ENCODE measurements around the gene ARL4C.

Gene ARL4C

DNA sequence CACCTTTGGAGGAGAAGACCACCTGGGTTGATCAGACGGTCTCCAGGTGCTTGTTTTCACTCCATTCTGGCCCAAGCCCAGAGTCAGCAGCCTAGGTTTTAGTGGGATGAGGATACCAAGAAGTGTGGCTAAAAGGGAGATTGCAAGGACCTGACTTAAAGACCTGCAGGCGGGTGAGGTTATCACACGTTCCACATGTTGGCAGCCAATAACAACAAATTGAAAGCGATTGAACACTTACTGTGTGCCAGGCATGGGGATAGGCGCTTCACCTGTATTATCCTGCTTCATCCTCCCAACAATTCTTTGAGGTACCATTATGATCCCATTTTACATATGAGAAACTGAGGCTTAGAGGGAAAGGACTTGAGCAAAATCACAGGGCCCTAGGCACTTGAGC, 5.0 kb downstream of the ARL4C start:
- no peak for TF ChIP-seq CTCF (conservative IDR thresholded peaks at IDR 0.05; ENCODE audit: low read depth, low read length)
- no peak overlapping the region for H3K4me3 ChIP-seq (ENCODE audit: low read length)
- DNase-seq (ENCODE audit: low read depth) = no peak

DNA sequence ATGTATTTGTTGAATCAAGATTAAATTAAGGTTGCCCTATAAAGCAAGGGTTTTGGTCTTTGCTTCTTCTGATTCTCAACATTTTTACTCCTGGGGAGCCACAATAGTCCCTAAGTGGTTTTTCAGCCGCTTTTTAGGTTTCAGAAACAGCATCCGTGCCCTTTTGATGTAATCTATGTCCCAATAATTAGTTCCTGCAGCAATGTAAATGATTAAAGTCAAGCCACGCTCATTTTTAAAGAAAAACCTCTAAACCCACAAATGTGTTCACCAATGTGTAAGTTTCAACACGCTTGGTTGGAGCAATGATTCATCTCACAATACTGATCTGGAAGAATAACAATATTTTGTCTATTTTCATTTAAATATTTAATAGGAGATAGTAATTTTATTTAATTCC, 5.6 kb downstream of the ARL4C start:
- H3K4me3 ChIP-seq (ENCODE audit: low read length) = no peak overlapping the region
- no peak for DNase-seq (ENCODE audit: low read depth)
- TF ChIP-seq CTCF (conservative IDR thresholded peaks at IDR 0.05; ENCODE audit: low read depth, low read length) = no peak

DNA sequence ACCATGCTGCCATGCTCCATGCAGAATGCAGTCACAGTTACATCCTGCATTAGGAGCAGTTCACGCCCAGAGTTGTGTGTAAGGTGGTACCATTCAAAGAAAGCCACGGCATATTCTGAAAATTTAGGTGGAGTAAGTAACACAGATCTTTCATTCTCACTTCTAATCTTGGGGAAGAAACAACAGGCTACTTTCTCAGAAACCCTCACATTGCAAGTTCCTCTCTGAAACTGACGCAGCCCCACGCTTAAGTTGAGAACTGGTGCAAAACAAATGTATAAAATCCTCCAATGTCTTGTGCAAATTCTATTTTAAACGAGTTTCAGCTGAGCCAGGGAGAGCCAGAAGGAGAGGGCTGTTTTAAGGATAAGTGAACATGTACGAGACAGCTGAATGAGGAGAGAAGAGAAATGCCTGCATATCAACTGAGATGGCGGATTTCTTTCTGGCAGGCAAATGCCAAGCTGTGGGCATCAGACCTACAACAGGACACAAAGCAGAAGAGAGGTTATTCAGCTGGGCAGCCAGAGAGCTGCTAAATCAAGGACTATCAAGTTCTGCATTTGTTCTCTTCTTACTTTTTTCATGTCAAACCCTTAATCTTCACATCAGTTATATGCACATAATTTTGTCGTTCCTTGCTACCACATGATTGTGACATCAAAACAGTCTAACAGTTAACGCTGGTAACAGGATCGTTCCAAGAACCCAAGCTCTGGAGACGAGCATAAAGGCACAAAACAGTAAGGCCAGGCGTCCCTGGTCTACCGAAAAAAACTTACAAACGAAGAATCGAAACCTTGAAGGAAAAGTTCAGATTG, 6.4 kb downstream of the ARL4C start:
- H3K4me3 ChIP-seq (ENCODE audit: low read length) = no peak overlapping the region
- no peak for TF ChIP-seq CTCF (conservative IDR thresholded peaks at IDR 0.05; ENCODE audit: low read depth, low read length)

GRCh38 chr2:234488913-234489451, 7.9 kb downstream of the ARL4C start:
- no peak overlapping the region for H3K4me3 ChIP-seq (ENCODE audit: low read length)

More for the DNA sequence above, 6.4 kb downstream of the ARL4C start:
- no peak for DNase-seq (ENCODE audit: low read depth)

GRCh38 chr2:234488486-234488885, 8.4 kb downstream of the ARL4C start:
- no peak for TF ChIP-seq CTCF (conservative IDR thresholded peaks at IDR 0.05; ENCODE audit: low read depth, low read length)
- H3K4me3 ChIP-seq (ENCODE audit: low read length) = no peak overlapping the region
- DNase-seq (ENCODE audit: low read depth) = no peak

More at GRCh38 chr2:234488913-234489451, 7.9 kb downstream of the ARL4C start:
- no peak for DNase-seq (ENCODE audit: low read depth)
- TF ChIP-seq CTCF (conservative IDR thresholded peaks at IDR 0.05; ENCODE audit: low read depth, low read length) = no peak

- no peak for TF ChIP-seq CTCF (conservative IDR thresholded peaks at IDR 0.05; ENCODE audit: low read depth, low read length)
- no peak overlapping the region for H3K4me3 ChIP-seq (ENCODE audit: low read length)
- no peak for DNase-seq (ENCODE audit: low read depth)
Observed at GRCh38 chr2:234487356-234487755, 9.5 kb downstream of the ARL4C start.
